Progenitor cell of endocrine pancreas (in vitro differentiated cells): Measurements from ENCODE around the gene CDON. TPM values are rescaled to one million over a fixed set of nuclear protein-coding genes. Genes with fewer than 3 reads are reported as not detected.

Experiments used
- DNase-seq: peaks from one replicate; pipeline ENCODE4 v3.0.0; 2021; ENCODE audit warnings: low spot score; ENCODE audit not compliant: unreplicated experiment
- H3K27ac Mint-ChIP-seq: 2 replicates; pipeline ENCODE4 v1.8.0; 2021; ENCODE audit warnings: mild to moderate bottlenecking, moderate library complexity, mixed read lengths
- H3K27me3 Mint-ChIP-seq: 2 replicates; pipeline ENCODE4 v1.8.0; 2021; ENCODE audit warnings: mixed read lengths
- H3K36me3 Mint-ChIP-seq: 2 replicates; pipeline ENCODE4 v1.8.0; 2022; ENCODE audit warnings: mixed read lengths; ENCODE audit not compliant: insufficient read depth
- H3K4me1 Mint-ChIP-seq: 2 replicates; pipeline ENCODE4 v1.8.0; 2021; ENCODE audit warnings: low read depth, mixed read lengths
- H3K4me3 Mint-ChIP-seq: 2 replicates; pipeline ENCODE4 v1.8.0; 2021; ENCODE audit warnings: low read depth, mild to moderate bottlenecking, moderate library complexity, mixed read lengths
- H3K9me3 Mint-ChIP-seq: 2 replicates; pipeline ENCODE4 v1.8.0; 2021; ENCODE audit warnings: low read depth, mixed read lengths
- total RNA-seq: library from RNA; stranded (reverse); gene quantifications from 2 replicates; pipeline ENCODE4 v1.2.1, GENCODE V29; 2021
- TF ChIP-seq, protein P1 (sequence below): fragments of 200-600 bp; sonication (generic); IDR thresholded peaks from one replicate; pipeline ENCODE4 v1.5.0; 2021; ENCODE audit warnings: antibody characterized with exemption, mild to moderate bottlenecking; ENCODE audit not compliant: unreplicated experiment

CDON gene
- total RNA-seq, 1 donor from 2014 or later: 26.4 TPM

DNA sequence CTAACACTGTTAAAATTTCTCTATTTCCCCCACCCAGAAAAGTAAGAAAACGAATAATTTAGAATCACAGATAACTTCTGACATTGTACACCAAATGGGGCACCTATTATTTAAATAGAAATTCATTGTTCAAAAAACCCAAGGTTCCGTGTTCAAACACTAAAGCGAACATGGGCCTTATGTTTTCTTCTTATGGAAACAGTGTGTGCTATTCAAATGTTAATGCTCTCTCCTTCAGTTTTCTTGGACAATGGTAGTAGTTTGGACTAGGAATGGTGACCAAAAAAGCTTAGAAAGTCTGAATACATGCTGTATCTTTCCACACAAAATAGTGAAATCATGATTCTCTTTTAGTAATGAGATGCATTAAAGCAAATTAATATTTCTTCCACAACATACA, 83.2 kb downstream of the CDON start:
- H3K27me3 Mint-ChIP-seq: no peaks in the 10 kb centered on the region
- no peak for DNase-seq
- peaks cover 8% of the 10 kb centered on the region for H3K36me3 Mint-ChIP-seq
- no peaks in the 10 kb centered on the region for H3K9me3 Mint-ChIP-seq
- TF ChIP-seq, protein P1, sequence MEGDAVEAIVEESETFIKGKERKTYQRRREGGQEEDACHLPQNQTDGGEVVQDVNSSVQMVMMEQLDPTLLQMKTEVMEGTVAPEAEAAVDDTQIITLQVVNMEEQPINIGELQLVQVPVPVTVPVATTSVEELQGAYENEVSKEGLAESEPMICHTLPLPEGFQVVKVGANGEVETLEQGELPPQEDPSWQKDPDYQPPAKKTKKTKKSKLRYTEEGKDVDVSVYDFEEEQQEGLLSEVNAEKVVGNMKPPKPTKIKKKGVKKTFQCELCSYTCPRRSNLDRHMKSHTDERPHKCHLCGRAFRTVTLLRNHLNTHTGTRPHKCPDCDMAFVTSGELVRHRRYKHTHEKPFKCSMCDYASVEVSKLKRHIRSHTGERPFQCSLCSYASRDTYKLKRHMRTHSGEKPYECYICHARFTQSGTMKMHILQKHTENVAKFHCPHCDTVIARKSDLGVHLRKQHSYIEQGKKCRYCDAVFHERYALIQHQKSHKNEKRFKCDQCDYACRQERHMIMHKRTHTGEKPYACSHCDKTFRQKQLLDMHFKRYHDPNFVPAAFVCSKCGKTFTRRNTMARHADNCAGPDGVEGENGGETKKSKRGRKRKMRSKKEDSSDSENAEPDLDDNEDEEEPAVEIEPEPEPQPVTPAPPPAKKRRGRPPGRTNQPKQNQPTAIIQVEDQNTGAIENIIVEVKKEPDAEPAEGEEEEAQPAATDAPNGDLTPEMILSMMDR: no peak
- no peak overlapping the region for H3K4me3 Mint-ChIP-seq
- H3K4me1 Mint-ChIP-seq: peaks cover 11% of the 10 kb centered on the region
- no peak overlapping the region for H3K27ac Mint-ChIP-seq

DNA sequence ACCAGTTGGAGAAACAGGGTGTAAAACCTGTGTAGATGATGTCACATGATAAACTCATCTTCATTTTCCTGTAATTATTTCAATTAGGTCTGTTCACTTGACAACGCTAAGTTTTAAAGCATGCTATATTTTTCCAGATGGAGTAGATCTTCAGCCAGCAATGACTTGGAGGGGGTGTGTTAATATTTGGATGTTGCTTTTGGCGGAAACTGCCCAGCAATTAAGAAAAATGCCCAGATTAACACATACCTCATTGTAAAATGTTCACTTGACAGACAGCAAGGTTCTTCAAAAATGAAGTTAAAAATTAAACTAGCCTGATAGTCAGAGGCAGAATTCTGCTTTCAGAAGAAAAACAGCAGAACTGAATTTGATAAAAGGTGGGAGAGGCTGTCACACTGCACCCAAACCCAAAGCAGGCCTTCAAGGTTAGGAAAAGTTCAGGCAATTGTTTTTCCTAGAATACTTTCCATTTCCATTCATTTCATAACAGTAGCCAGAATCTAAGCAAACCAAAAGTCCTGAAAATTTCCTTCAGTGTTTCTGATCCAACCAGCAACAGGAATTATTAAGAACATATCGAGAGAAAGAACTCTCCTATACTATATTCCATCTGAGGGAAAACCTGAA, 83.8 kb downstream of the CDON start:
- Mint-ChIP-seq H3K4me3 (no peak overlapping the region), H3K36me3 (peaks cover 8% of the 10 kb centered on the region), H3K9me3 (no peaks in the 10 kb centered on the region), H3K4me1 (peaks cover 11% of the 10 kb centered on the region), H3K27me3 (no peaks in the 10 kb centered on the region), H3K27ac (no peak overlapping the region)
- no peak for DNase-seq
- TF ChIP-seq, protein P1: no peak

DNA sequence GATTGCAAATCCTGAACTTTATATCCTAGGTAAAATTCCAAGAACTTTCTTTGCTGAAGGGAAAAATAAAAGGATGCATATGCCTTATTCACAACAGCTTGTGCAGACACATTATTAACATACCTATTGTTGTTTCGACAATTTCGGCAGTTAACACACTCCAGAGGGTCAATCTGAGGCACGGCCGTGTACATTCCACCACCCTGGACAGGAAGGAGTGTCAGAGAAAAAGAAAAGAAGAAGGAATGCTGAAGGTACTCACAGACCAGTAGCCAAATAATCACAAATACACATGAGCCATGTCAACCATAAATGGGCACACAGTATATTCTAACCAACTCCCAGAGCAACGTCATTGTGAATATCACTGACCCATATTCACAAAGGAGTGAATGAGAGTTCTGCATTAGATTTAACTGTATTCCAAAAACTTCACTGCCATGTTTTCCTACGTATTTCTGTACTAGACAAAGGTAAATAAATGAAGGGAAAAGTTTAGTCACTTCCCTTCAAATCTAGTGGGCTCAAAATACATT, 84.4 kb downstream of the CDON start:
- Mint-ChIP-seq H3K27me3 (no peaks in the 10 kb centered on the region), H3K27ac (no peak overlapping the region), H3K9me3 (no peaks in the 10 kb centered on the region), H3K4me3 (no peak overlapping the region), H3K36me3 (peaks cover 5% of the 10 kb centered on the region), H3K4me1 (peaks cover 11% of the 10 kb centered on the region)
- TF ChIP-seq, protein P1: no peak
- no peak for DNase-seq

DNA sequence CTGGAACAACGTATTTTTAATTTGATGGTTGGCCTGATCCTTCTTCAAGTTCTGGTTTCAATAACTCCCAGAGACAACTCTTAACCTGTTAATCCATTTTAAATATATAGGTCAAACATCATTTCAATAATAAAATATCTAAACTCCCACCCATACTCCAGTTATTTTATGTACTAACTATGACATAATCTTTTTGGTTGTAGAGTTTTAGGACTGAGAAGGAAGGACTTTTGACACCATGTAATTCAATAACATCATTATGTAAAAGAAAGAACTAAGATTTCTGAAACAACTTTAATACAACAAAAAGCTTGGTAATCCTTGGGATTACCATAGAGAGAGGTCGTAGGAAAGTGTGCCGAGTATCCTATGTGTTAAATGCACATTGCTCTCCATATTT, 85.3 kb downstream of the CDON start:
- H3K9me3 Mint-ChIP-seq: no peaks in the 10 kb centered on the region
- H3K4me3 Mint-ChIP-seq: no peak overlapping the region
- H3K36me3 Mint-ChIP-seq: no peaks in the 10 kb centered on the region
- no peak for DNase-seq
- TF ChIP-seq, protein P1: no peak
- H3K27me3 Mint-ChIP-seq: no peaks in the 10 kb centered on the region
- H3K27ac Mint-ChIP-seq: no peak overlapping the region
- H3K4me1 Mint-ChIP-seq: peaks cover 11% of the 10 kb centered on the region

DNA sequence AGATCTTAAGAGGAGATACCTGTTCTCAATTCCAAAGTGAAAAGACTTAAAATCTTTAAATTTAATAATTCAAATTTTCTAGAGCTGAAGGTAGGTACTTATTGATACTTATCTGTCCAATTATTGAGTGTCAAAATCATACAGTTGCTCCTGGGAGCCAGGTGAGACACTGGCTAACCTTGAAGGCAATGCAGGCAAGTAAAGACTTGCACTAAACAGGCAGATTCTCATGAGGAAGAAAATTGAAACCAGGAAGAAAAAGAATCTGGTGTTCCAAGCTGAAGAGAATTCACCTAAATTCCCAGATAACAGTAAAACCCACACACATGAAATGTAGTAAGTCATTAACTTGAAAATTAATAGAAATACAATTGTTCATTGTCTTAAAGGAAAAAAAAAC, 86.5 kb downstream of the CDON start:
- no peaks in the 10 kb centered on the region for H3K36me3 Mint-ChIP-seq
- H3K4me3 Mint-ChIP-seq: no peak overlapping the region
- H3K9me3 Mint-ChIP-seq: no peaks in the 10 kb centered on the region
- peaks cover 11% of the 10 kb centered on the region for H3K4me1 Mint-ChIP-seq
- TF ChIP-seq, protein P1: no peak
- H3K27me3 Mint-ChIP-seq: no peaks in the 10 kb centered on the region
- H3K27ac Mint-ChIP-seq: no peak overlapping the region
- no peak for DNase-seq
